Measurements from ENCODE around the gene CNST. TPM values are rescaled to one million over a fixed set of nuclear protein-coding genes. Genes with fewer than 3 reads are reported as not detected.
A peak's percentile ranks its signal among the peaks of the same experiment; 100 is the strongest.

CNST gene
- total RNA-seq, 6 experiments from 2014 or later, result 9.8 to 21.7 (median 14.6) TPM

- ATAC-seq (no peak), DNase-seq (no peak)
- Histone ChIP-seq H3K4me1 (peaks cover 0 to 5% (median 0%) of the 10 kb centered on the region in 4 donors), H3K27me3 (no peaks in the 10 kb centered on the region), H3K4me3 (peak overlapping the region in 1 of 3 donors; percentile 45), H3K27ac (peak overlapping the region in 2 of 3 donors; percentile 31 to 59), H3K9me3 (no peaks in the 10 kb centered on the region), H3K36me3 (no peaks in the 10 kb centered on the region)
- intact Hi-C loops (cut with DNase I), result loop anchor here in 1 of 2 donors (10.0 kb wide), 1 partner anchor 194 kb away; the partner anchor contains the start of gene SMYD3
- no peak for TF ChIP-seq CTCF (IDR thresholded peaks at IDR 0.05)
- TF ChIP-seq POLR2A (IDR thresholded peaks at IDR 0.05), result no peak
- 79% methylated on average over 7 of the region's 8 CpGs for WGBS (ENCODE audit: insufficient coverage, low coverage, low lambda C conversion rate, missing lambda C conversion rate)
These were observed 132.3 kb downstream of the CNST start for GRCh38 chr1:246698466-246699094.

- ATAC-seq (peak; percentile 77 to 83 (median 79)), DNase-seq (peak; percentile 82 to 85 (median 85))
- TF ChIP-seq POLR2A (IDR thresholded peaks at IDR 0.05), result peak; percentile 26
- peak; percentile 63 to 93 (median 90) for TF ChIP-seq CTCF (IDR thresholded peaks at IDR 0.05)
- WGBS (ENCODE audit: insufficient coverage, low coverage, low lambda C conversion rate, missing lambda C conversion rate), result 9% methylated on average over 15 of the region's 18 CpGs
- Histone ChIP-seq H3K9me3 (no peaks in the 10 kb centered on the region), H3K4me3 (peak overlapping the region in 1 of 3 donors; percentile 45), H3K27ac (peak overlapping the region in 2 of 3 donors; percentile 31 to 59), H3K36me3 (no peaks in the 10 kb centered on the region), H3K27me3 (no peaks in the 10 kb centered on the region), H3K4me1 (peaks cover 0 to 5% (median 0%) of the 10 kb centered on the region in 4 donors)
- intact Hi-C loops (cut with DNase I), result loop anchor here in 1 of 2 donors (10.0 kb wide), 1 partner anchor 194 kb away; the partner anchor contains the start of gene SMYD3
These were observed 133.0 kb downstream of the CNST start for GRCh38 chr1:246699095-246699735.

GRCh38 chr1:246703581-246703980 is 137.3 kb downstream of the CNST start:
- 53% methylated on average over 7 of the region's 8 CpGs for WGBS (ENCODE audit: insufficient coverage, low coverage, low lambda C conversion rate, missing lambda C conversion rate)
- Histone ChIP-seq H3K36me3 (no peaks in the 10 kb centered on the region), H3K27me3 (no peaks in the 10 kb centered on the region), H3K9me3 (no peaks in the 10 kb centered on the region), H3K4me1 (peaks cover 0 to 15% (median 5%) of the 10 kb centered on the region in 4 donors), H3K27ac (no peak overlapping the region), H3K4me3 (no peak overlapping the region)
- ATAC-seq (no peak), DNase-seq (peak in 2 of 3 donors; percentile 37 to 59)
- intact Hi-C loops (cut with DNase I), result no loop called here
- no peak for TF ChIP-seq POLR2A (IDR thresholded peaks at IDR 0.05)
- no peak for TF ChIP-seq CTCF (IDR thresholded peaks at IDR 0.05)

GRCh38 chr1:246705368-246705767 is 139.1 kb downstream of the CNST start:
- Histone ChIP-seq H3K27me3 (no peaks in the 10 kb centered on the region), H3K4me3 (no peak overlapping the region), H3K27ac (no peak overlapping the region), H3K4me1 (peaks cover 0 to 28% (median 10%) of the 10 kb centered on the region in 4 donors), H3K9me3 (no peaks in the 10 kb centered on the region), H3K36me3 (no peaks in the 10 kb centered on the region)
- TF ChIP-seq POLR2A (IDR thresholded peaks at IDR 0.05), result no peak
- TF ChIP-seq CTCF (IDR thresholded peaks at IDR 0.05), result no peak
- 58% methylated on average over 3 of the region's 3 CpGs for WGBS (ENCODE audit: insufficient coverage, low coverage, low lambda C conversion rate, missing lambda C conversion rate)
- DNase-seq (no peak), ATAC-seq (no peak)
- intact Hi-C loops (cut with DNase I), result no loop called here
